HG03064 (cell line): ENCODE results near the gene NLK.

Experiments used
- ATAC-seq: cut with Tn5 transposase; IDR thresholded peaks from one replicate; pipeline ENCODE4 v1.9.1; 2021; ENCODE audit warnings: low read depth; ENCODE audit not compliant: unreplicated experiment

Gene NLK

GRCh38 chr17:28039251-28039650 lies 3.2 kb upstream of the NLK start:
- no peak for ATAC-seq

GRCh38 chr17:28040406-28040805 lies 2.1 kb upstream of the NLK start:
- ATAC-seq = no peak

GRCh38 chr17:28041068-28041843 lies 1.2 kb upstream of the NLK start:
- ATAC-seq = peak; percentile 82

GRCh38 chr17:28041844-28042656 lies 427 bp upstream of the NLK start:
- ATAC-seq = peak; percentile 16

- no peak for ATAC-seq
Observed at GRCh38 chr17:28042721-28043291, 329 bp downstream of the NLK start.

GRCh38 chr17:28043296-28043695 lies 819 bp downstream of the NLK start:
- no peak for ATAC-seq

- ATAC-seq = no peak
Observed at GRCh38 chr17:28043741-28044140, 1.3 kb downstream of the NLK start.

- ATAC-seq = no peak
Observed at GRCh38 chr17:28045304-28045703, 2.8 kb downstream of the NLK start.

GRCh38 chr17:28046034-28046825 lies 3.8 kb downstream of the NLK start:
- no peak for ATAC-seq

GRCh38 chr17:28047806-28048205 lies 5.3 kb downstream of the NLK start:
- ATAC-seq = no peak

- no peak for ATAC-seq
Observed at GRCh38 chr17:28049071-28049470, 6.6 kb downstream of the NLK start.

GRCh38 chr17:28053044-28053670 lies 10.7 kb downstream of the NLK start:
- ATAC-seq = no peak

- ATAC-seq = no peak
Observed at GRCh38 chr17:28053725-28054124, 11.2 kb downstream of the NLK start.

GRCh38 chr17:28055546-28056275 lies 13.2 kb downstream of the NLK start:
- ATAC-seq = no peak

GRCh38 chr17:28056276-28056620 lies 13.8 kb downstream of the NLK start:
- ATAC-seq = no peak

GRCh38 chr17:28057731-28058246 lies 15.3 kb downstream of the NLK start:
- peak; percentile 73 for ATAC-seq

- ATAC-seq = no peak
Observed at GRCh38 chr17:28059675-28060074, 17.2 kb downstream of the NLK start.

- no peak for ATAC-seq
Observed at GRCh38 chr17:28065706-28066105, 23.2 kb downstream of the NLK start.

- no peak for ATAC-seq
Observed at GRCh38 chr17:28069061-28069460, 26.6 kb downstream of the NLK start.

- no peak for ATAC-seq
Observed at GRCh38 chr17:28071179-28071578, 28.7 kb downstream of the NLK start.
